HG03520 (cell line): Measurements from ENCODE around the gene CFAP206.
A peak's percentile ranks its signal among the peaks of the same experiment; 100 is the strongest.

Source experiments
- ATAC-seq: cut with Tn5 transposase; IDR thresholded peaks from one replicate; pipeline ENCODE4 v1.9.1; 2021; ENCODE audit warnings: mild to moderate bottlenecking, moderate library complexity; ENCODE audit not compliant: unreplicated experiment

CFAP206 gene, protein sequence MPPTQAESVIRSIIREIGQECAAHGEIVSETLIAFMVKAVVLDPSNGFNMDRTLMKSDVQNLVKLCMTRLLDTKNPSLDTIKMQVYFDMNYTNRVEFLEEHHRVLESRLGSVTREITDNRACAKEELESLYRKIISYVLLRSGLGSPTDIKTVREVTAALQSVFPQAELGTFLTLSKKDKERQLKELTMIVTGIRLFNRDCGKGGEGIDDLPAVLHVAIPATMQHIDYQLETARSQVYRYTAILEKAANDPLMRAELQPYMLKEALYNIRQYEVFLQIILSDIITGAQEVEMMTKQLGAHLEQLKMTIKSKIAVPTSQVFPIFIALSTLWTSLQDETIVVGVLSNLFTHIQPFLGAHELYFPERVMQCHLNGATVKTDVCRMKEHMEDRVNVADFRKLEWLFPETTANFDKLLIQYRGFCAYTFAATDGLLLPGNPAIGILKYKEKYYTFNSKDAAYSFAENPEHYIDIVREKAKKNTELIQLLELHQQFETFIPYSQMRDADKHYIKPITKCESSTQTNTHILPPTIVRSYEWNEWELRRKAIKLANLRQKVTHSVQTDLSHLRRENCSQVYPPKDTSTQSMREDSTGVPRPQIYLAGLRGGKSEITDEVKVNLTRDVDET

DNA sequence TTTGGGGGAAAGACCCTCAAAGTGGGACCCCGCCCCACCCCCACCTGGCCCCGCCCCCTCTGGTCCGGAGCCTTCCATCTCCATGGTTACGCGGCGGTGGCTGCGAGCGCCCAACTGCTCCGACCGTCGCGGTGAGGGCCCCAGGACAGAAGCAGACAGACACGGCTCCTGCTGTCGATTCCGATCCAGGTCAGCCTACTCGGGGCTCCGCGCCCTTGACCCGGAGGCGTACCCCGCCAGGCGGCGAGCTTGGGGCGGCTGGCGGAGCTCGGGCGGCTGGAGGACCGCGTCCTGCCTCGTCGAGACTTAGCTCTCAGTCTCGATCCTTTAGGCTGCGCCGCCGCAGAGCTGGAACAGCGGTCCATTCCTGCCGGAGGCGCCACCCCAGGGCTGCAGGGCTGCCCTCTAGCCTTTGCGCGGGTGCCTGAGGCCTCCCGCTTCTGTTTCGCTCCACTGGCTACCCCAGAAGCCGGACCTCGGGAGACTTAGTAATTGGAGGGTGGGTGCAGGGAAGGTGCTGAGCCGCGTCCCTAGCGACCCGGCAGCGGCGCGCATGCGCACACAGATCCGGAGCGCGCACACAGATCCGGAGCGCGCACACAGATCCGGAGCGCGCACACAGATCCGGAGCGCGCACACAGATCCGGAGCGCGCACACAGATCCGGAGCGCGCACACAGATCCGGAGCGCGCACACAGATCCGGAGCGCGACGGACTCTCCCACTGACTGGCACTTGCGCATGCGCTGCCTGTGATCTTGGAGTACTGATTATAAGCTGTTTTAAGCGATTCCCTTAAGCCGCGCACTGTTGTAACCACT, at the start of gene CFAP206:
Gene CFAP206, plus strand, starts transcription at position 72 of the 820 bp plus-strand sequence. CDS start 1,868 bp downstream, outside the sequence.
- ATAC-seq: peak; percentile 79

DNA sequence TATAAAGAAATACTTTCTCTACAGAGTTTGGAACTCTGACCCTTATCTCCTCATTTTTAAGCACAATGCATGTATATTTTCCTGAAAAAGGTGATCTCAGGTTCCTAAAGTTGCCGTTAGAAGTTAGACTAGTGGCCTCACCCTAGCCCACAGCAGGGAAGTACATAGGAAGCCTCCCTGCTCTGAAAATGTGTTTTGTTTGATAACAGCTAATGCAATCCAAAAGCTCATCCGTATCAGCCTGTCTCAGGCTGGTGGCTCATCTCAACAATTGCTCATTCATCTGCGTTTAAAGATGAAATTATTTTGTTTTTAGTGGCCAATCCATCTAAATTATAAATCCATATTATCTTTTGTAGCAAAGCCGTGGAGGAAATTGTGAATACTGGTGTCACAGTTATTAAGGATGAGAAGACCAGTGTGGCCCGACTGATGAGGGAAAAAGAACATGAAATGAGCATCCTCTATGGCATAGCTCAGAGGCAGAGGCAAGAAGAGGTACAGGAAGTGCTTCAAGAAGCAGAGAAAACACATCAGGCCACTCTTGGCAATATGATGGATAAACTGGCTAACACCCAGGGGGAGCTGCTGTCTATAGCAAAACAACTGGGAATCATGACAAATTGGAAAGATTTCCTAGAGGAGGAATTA, 43.0 kb upstream of the CFAP206 start:
- no peak for ATAC-seq

DNA sequence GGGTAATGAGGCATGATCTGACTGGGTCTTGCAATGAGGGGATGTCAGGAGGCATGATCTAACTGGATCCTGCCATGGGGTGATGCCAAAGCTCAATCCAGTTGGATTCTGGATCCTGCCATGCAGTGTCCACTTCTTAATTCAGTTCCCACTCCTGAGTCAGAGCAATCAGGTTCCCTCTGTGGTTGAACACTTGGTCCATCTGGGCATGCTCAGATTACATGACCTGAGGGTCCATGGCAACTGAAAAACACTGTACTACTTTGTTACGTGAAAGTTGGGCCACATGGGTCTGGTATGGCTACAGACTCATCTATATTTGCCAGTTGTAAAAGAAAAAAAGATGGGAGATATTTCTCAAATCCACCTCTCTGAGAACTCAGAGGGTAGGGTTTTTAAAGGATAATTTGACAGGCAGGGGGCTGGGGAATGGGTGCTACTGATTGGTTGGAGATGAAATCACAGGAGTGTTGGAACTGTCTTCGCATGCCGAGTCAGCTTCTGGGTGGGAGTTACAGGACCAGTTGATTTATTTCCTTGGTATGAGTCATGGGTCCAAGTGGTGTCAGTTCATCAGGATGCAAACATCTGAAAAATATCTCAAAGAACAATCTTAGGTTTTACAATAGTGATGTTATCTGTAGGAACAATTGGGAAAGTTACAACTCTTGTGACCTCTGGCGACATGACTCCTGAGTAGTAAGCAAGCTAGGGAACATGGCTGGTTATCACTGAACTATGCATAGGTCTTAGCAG, 41.5 kb upstream of the CFAP206 start:
- no peak for ATAC-seq

DNA sequence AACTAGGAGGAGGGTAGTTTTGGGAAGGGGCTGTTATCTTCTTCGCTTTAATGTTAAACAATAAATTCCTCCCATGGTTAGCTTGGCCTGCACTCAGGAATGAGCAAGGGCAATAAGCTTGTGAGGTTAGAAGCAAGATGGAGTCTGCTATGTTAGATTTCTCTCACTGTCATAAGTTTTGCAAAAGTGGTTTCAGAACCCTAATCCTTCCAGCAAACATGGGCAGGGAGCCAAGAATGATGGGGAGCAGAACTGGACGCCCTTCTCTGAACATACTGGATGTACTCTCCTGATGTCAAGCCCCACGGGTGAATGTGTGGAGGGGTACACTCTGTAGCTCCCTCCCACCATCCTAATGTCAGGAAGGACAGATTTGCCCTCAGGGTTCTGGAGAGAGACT, 40.9 kb upstream of the CFAP206 start:
- no peak for ATAC-seq

DNA sequence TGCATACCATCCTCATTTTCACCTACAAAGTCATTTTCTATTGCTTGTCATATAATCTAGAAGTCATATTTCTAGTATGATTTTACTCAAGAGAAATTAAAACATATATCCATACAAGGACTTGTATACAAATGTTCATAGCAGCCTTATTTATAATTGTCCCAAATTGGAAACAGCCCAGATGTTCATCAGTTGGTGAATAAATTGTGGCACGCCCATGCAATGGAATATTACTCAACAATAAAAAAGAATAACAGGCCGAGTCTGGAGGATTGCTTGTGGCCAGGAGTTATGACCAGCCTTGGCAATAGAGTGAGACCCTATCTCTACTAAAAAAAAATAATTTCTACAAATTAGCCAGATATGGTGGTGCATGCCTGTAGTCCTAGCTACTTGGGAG, 34.4 kb upstream of the CFAP206 start:
- ATAC-seq: no peak

DNA sequence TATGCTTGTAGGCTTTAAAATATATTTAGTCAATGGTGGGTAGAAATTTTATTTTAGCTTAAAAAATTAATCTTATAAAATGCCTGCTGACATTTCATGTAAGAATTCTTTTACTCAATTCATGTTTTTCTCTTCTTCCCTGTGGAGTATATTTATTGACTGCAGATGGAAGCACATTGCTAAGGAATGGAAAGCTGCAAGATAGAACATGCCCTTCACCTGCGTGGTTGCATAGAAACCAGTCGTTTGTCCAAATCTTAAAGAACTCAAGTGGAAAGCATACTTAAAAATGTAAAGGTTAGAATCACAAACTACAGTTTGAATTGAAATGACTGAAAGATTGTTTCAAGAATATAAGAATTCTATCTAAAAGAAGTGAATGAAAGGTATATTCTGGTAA, 32.5 kb upstream of the CFAP206 start:
- no peak for ATAC-seq

DNA sequence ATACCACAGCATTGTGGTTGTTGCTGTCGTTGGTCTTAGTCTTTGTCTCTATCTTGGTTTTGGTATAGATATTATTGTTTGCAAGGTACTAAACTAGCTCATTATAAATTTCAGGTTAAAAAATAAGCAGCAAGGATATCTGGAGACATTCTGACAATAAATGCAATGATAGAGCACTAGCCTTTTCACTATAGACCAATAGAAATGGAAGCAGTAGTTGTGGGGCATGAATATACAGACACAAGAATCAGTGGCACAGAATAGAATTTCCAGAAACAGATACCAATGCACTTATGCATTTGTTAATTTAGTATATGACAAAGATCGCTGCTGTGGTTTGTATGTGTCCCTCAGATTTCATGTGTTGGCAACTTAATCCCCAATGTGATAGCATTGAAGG, 31.1 kb upstream of the CFAP206 start:
- no peak for ATAC-seq

DNA sequence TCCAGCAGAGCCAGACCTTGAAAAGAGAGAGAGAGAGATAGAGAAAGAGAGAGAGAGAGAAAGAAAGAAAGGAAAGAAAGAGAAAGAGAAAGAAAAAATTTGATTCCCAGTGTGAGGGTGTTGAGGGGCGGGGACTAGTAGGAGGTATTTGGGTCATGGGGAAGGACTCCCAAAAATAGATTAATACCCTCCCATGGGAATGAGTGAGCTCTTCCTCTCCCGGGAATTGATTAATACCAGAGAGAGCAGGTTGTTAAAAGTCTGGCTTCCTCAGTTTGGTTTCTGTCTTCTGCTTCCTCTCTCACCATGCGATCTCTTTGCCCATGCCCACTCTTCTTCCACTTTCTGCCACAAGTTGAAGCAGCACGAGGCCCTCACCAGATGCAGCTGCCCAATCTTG, 28.8 kb upstream of the CFAP206 start:
- no peak for ATAC-seq

DNA sequence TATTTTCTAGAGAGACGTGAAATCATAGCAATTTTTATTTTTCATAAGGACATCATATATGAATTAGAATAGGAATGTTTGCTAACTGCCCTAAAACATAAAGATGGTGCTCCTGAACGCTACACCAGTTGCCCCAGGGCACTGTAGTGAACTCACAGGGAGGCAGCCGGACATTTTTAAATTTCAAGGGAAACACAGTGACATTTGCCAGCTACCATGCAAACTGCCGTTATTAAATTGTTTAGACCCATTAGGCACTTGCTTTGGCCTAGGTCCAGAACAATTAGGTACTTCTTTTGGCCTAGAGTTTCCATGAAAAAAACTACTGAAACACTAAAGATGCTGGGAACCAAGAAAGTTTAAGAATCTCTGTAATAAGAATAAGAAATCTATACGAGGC, 24.9 kb upstream of the CFAP206 start:
- no peak for ATAC-seq

DNA sequence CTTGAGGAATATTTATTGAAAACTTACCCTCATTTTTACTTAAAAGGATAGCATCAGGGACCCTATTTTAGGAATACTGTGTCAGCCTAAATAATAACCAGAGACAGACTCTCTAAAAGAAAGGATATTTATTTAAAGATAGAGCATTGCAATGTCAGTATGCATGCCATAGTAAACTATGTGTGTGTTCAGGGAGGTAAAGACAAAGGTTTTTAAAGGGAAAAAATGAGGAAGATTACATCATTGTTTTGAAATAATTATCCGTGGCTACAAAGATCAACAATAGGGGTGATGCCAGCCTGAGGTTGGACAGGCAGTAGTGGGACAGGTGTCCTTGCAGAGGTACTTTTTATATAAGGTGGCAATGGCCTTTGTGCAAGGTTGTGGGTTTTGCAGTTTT, 23.7 kb upstream of the CFAP206 start:
- ATAC-seq: no peak

DNA sequence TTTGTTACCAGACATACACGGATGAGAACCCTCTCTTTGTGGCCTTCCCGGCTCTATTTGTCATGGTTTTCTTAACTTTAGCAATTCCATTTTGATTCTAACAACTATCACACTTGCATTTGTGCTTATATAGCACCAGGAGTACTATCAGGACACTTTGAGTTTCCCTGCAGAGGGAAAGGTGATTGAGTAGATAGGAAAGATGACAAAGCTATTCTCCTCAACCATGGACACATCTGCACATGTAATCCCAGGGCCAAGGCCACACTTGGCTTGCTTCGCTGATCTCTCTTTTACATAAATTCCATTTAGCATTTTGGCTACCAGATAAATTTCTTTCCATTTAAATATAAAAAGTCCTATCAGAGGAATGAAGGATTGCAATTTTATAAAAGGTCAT, 23.3 kb upstream of the CFAP206 start:
- no peak for ATAC-seq

DNA sequence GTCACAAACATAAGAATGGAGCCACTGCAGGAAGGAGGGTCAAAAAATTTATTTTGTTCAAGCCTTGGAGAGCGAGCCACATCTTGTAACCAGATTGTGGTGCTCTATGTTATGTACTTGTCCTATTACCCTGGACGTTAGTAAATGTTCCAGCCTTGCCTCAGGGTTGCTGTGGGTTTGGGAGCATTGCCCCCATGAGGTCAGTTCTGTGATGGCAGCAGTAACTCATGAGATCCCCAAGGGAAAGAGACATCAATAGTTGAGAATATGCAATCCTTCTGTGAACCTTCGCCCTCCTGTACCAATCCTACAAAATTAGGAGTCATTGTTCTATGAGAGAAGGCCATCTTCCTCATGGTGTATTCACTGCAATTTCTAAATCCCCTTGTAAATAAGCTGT, 16.4 kb upstream of the CFAP206 start:
- ATAC-seq: no peak

DNA sequence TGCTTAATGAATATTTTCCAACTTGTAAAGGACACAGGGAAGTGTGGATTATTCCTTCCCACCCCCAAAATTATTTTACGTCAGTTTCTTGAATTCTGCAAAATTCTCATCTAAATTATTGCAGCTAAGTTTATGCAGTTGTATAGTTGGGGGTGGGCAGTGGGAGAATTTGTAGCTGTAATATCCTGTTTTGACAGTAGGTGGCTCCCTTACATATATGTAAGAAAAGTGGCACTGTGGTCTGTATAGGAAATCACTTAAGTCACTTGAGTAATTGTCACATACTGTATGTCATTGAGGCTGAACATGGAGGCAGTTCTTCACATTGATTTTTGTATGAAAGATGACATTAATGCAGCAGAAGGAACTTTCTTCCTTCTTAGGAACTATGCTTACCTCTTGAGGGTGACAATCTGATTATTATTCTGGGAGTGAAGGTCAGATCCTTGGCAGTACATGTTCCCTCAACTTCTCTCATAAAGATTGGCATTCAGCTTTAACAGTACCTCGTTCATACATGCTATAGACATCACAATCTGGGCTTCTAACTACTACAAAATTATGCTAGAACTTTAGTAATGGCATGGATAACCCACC, 14.6 kb upstream of the CFAP206 start:
- peak; percentile 60 for ATAC-seq

DNA sequence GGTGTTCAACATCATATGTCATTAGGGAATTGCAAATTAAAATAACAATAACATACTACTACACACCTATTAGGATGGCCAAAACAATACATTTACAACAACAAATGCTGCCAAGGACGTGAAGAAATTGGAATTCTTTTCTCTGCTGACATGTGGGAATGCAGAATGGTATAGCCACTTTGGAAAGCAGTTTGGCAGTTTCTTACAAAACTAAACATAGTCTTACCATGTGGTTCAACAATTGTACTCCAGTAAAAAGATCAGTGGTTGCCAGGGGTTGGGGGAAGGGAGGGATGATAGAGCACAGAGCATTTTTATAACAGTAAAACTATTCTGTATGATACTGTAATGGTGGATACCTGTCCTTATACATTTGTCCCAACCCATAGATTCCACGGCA, 12.3 kb upstream of the CFAP206 start:
- ATAC-seq: no peak

DNA sequence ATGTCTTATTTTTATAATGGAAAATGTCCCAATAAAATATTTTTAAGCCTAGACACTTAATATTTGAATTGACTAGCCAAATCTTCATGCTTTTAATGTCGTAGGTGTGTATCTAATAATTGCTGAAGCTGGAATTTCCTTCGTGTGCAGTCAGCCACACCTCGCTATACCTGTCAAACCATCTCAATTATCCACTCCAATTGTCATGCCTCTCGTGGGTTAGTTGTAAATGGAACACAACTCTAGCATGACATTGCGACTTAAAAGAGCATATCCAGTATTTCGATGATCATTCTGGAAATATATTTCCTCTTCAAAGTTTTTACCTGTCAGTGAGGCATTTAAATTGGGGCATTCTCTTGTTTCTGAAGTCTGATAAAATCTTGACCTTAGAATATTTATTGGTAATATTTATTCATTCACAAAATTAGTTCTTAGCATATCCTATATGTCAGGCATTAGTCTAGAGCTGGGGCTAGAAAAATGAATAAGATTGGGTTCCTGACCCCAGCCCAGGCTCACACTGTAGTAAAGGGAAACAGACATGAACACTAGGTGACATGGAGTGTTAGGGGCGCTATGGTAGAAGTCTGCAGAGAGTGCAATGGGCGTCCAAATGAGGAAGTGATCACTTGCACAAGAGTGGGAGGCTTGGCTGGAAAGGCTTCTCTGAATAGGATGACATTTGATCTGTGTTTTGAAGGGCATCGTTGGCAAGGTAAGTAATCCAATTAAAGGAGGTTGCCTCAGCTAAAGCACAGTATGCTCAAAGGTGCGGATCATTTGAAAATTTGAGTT, 11.0 kb upstream of the CFAP206 start:
- peak; percentile 97 for ATAC-seq

DNA sequence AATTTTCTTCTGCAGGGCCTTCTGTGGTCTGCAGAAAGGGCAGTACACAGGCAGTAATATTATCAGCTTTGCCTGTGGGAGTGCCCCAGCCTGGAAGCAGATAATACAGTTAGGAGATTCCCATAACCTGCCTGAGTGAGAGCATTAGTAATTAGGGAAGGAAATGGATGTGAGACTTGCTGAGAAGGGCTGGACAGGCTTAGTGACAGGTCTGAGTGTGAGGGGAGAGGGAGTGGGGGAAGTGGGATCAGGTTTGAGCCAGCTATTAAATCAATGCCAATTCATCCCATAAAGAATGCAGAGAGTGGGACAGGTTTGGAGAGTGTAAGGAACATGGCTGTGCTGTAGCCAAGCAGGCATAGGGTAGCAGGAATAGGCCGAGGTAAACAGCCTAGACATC, 10.1 kb upstream of the CFAP206 start:
- no peak for ATAC-seq

DNA sequence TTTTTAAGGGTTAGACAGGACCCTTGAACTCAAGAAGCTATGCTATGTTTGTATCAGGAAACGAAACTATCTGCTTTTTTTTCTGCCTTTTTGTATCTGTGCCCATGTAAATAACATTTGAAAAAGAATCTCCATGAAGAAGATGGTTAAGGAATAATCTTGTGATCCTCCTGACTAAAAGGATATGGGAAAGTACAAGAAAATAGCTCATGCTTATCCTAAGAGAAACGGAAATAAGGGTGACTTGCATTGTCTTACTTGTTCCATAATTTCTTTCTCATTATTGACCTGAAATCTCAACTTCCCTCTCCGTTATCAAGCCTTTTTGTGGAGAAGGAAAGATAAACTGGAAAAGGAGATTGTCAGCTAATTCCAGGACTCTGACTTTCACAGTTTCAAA, 5.9 kb upstream of the CFAP206 start:
- no peak for ATAC-seq

DNA sequence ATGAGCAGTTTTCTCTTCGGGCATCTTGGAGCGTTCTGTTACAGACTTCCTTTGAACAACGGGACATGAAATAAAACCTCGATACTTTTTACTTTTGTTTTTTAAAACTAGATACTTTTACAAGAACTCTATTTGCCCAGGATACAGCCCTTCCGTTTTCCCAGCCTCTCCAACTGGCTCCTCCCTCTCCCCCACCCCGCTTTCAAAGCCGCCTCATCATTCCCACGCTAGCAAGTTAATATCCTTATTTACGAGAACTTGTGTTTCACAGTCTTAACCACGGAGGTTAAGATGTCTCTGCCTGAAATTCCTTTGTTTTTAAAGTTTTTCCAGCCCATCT, 241 bp upstream of the CFAP206 start:
- ATAC-seq: peak; percentile 18

DNA sequence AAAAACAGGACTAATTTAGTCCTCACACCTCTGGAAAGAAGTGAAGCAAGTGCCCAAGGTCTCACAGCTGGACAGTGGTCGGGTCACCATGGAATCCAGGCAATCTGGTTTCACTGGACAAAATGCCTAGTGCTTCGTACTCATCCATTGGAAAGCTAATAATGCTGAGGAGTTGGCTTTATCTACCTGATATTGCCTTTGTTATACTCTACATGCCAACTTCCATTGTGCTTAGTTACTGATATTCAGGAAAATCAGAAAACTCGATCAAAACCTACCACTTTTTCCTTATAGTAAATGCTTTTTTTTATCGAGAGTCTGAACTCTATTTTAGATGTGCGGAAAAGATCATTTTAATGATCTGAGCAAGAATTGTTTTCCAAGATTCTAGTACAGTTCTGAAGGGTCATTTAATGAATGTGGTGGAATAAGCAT, 966 bp downstream of the CFAP206 start:
- ATAC-seq: no peak
